Thoracic aorta (tissue), 2 donors: ENCODE data around the gene ARID1B. TPM values are rescaled to one million over a fixed set of nuclear protein-coding genes. Genes with fewer than 3 reads are reported as not detected.

Experiments
- ATAC-seq: fragments of 150-250 bp; one replicate; pipeline ENCODE4 v1.8.0; 2017; ENCODE audit warnings: low read depth; ENCODE audit not compliant: insufficient number of reproducible peaks, low FRiP score
- DNase-seq: peaks from one replicate; pipeline ENCODE4 v3.0.0-alpha.2; 2020; ENCODE audit warnings: low spot score
- H3K27ac ChIP-seq, 2 donors: fragments of 200-600 bp; sonication (generic); 1 replicate in 1 of 2; 2 replicates in 1 of 2; pipeline ENCODE4 v1.5.1; 2016; ENCODE audit warnings: mild to moderate bottlenecking in 2 of 2, moderate library complexity in 2 of 2
- H3K27me3 ChIP-seq: fragments of 200-600 bp; sonication (generic); replicated peaks from 2 replicates; pipeline ENCODE4 v1.6.0; 2016; ENCODE audit warnings: mild to moderate bottlenecking; ENCODE audit not compliant: insufficient read depth
- H3K36me3 ChIP-seq: fragments of 200-600 bp; sonication (generic); one replicate; pipeline ENCODE4 v1.5.1; 2016
- H3K4me1 ChIP-seq, 2 donors: fragments of 200-600 bp; sonication (generic); 1 replicate in 1 of 2; 2 replicates in 1 of 2; pipeline versions ENCODE4 v1.5.1 to v1.6.0; 2016; ENCODE audit warnings: low read depth in 2 of 2, mild to moderate bottlenecking in 1 of 2; ENCODE audit not compliant: control insufficient read depth in 1 of 2
- H3K4me3 ChIP-seq: fragments of 200-600 bp; sonication (generic); 2 replicates; pipeline ENCODE4 v1.5.1; 2016; ENCODE audit warnings: mild to moderate bottlenecking
- H3K9me3 ChIP-seq: fragments of 200-600 bp; sonication (generic); 2 replicates; pipeline ENCODE4 v1.5.1; 2016
- CTCF ChIP-seq: fragments of 200-600 bp; sonication (generic); IDR thresholded peaks from one replicate; pipeline ENCODE4 v1.5.1; 2019; ENCODE audit warnings: antibody characterized with exemption
- total RNA-seq, 2 donors: library from RNA; depleted of rRNA; stranded (reverse); fragments of >200 nt; gene quantifications; one replicate each; pipeline versions ENCODE4 v1.1.0 to v1.2.3, GENCODE V29; 2016

ARID1B gene
- total RNA-seq, 2 donors from 2014 or later, result 120 to 158 TPM

GRCh38 chr6:157097255-157097955 is 320.2 kb downstream of the ARID1B start:
- no peak overlapping the region for H3K4me3 ChIP-seq
- no peaks in the 10 kb centered on the region for H3K36me3 ChIP-seq
- ATAC-seq (no peak), DNase-seq (no peak)
- no peaks in the 10 kb centered on the region for H3K9me3 ChIP-seq
- peaks cover 0 to 12% of the 10 kb centered on the region in 2 donors for H3K4me1 ChIP-seq
- TF ChIP-seq CTCF, result no peak
- H3K27ac ChIP-seq, result no peak overlapping the region
- no peaks in the 10 kb centered on the region for H3K27me3 ChIP-seq

GRCh38 chr6:157098999-157099398 is 321.8 kb downstream of the ARID1B start:
- TF ChIP-seq CTCF, result no peak
- no peak for ATAC-seq
- Histone ChIP-seq H3K4me3 (no peak overlapping the region), H3K27me3 (no peaks in the 10 kb centered on the region), H3K27ac (no peak overlapping the region), H3K36me3 (no peaks in the 10 kb centered on the region), H3K4me1 (peaks cover 0 to 7% of the 10 kb centered on the region in 2 donors), H3K9me3 (no peaks in the 10 kb centered on the region)
- no peak for DNase-seq

GRCh38 chr6:157099912-157100593 is 322.9 kb downstream of the ARID1B start:
- DNase-seq (no peak), ATAC-seq (no peak)
- no peak for TF ChIP-seq CTCF
- Histone ChIP-seq H3K27me3 (no peaks in the 10 kb centered on the region), H3K27ac (no peak overlapping the region), H3K9me3 (no peaks in the 10 kb centered on the region), H3K4me3 (no peak overlapping the region), H3K36me3 (no peaks in the 10 kb centered on the region), H3K4me1 (peaks cover 0 to 7% of the 10 kb centered on the region in 2 donors)

- DNase-seq (no peak), ATAC-seq (no peak)
- H3K4me3 ChIP-seq, result no peak overlapping the region
- peaks cover 0 to 7% of the 10 kb centered on the region in 2 donors for H3K4me1 ChIP-seq
- no peaks in the 10 kb centered on the region for H3K36me3 ChIP-seq
- no peak for TF ChIP-seq CTCF
- H3K27me3 ChIP-seq, result no peaks in the 10 kb centered on the region
- H3K27ac ChIP-seq, result no peak overlapping the region
- H3K9me3 ChIP-seq, result no peaks in the 10 kb centered on the region
Measured at GRCh38 chr6:157101166-157101565, 324.0 kb downstream of the ARID1B start.

- Histone ChIP-seq H3K36me3 (no peaks in the 10 kb centered on the region), H3K4me1 (peaks cover 5% of the 10 kb centered on the region in 2 donors), H3K9me3 (no peaks in the 10 kb centered on the region), H3K4me3 (no peak overlapping the region), H3K27me3 (no peaks in the 10 kb centered on the region), H3K27ac (no peak overlapping the region)
- DNase-seq, result no peak
- ATAC-seq, result no peak
- no peak for TF ChIP-seq CTCF
Measured at GRCh38 chr6:157104803-157105202, 327.6 kb downstream of the ARID1B start.
